Neural cell (in vitro differentiated cells): ENCODE measurements around the gene STAU1. TPM values are rescaled to one million over a fixed set of nuclear protein-coding genes. Genes with fewer than 3 reads are reported as not detected.

Experiments used
- H2AFZ ChIP-seq: fragments of 200-600, 300-800 bp; sonication (generic), shearing (Covaris generic); 2 replicates; pipeline ENCODE4 v1.6.0; 2014; ENCODE audit warnings: low read depth, mild to moderate bottlenecking, antibody characterized with exemption, low read length, moderate library complexity
- H3F3A ChIP-seq: fragments of 200-600 bp; shearing (Covaris generic); 2 replicates; pipeline ENCODE4 v1.6.1; 2016; ENCODE audit warnings: mild to moderate bottlenecking, moderate library complexity, mixed read lengths, antibody characterized with exemption, low read length; ENCODE audit not compliant: insufficient read depth, poor library complexity, severe bottlenecking
- H3K27ac ChIP-seq: fragments of 200-600, 300-800 bp; sonication (generic), shearing (Covaris generic); 2 replicates; pipeline ENCODE4 v1.5.1; 2014; ENCODE audit warnings: mild to moderate bottlenecking, low read length, moderate library complexity
- H3K27me3 ChIP-seq: fragments of 300-800, 200-600 bp; sonication (generic), shearing (Covaris generic); 2 replicates; pipeline ENCODE4 v1.6.0; 2014; ENCODE audit warnings: mild to moderate bottlenecking, low read depth, low read length, moderate library complexity; ENCODE audit not compliant: insufficient read depth
- H3K36me3 ChIP-seq: fragments of 300-800, 200-600 bp; sonication (generic), shearing (Covaris generic); 2 replicates; pipeline ENCODE4 v1.5.1; 2014; ENCODE audit warnings: mild to moderate bottlenecking, antibody characterized with exemption, low read length, moderate library complexity; ENCODE audit not compliant: insufficient read depth
- H3K4me2 ChIP-seq: fragments of 300-800, 200-600 bp; sonication (generic), shearing (Covaris generic); 2 replicates; pipeline ENCODE4 v1.6.0; 2014; ENCODE audit warnings: mild to moderate bottlenecking, low read length
- H3K4me3 ChIP-seq: fragments of 300-800, 200-600 bp; sonication (generic), shearing (Covaris generic); 2 replicates; pipeline ENCODE4 v1.5.1; 2014; ENCODE audit warnings: mild to moderate bottlenecking, low read length, moderate library complexity
- H3K79me2 ChIP-seq: fragments of 200-600 bp; shearing (Covaris generic); replicated peaks from 2 replicates; pipeline ENCODE4 v1.6.0; 2014; ENCODE audit warnings: mild to moderate bottlenecking, low read length, moderate library complexity; ENCODE audit not compliant: insufficient read depth
- H3K9ac ChIP-seq: fragments of 300-800, 200-600 bp; sonication (generic), shearing (Covaris generic); 2 replicates; pipeline ENCODE4 v1.6.1; 2016; ENCODE audit warnings: mild to moderate bottlenecking, low read length, mixed read lengths
- H3K9me2 ChIP-seq: fragments of 200-600 bp; shearing (Covaris generic); 2 replicates; pipeline ENCODE4 v1.6.1; 2016; ENCODE audit warnings: mild to moderate bottlenecking, low read length, mixed read lengths; ENCODE audit not compliant: insufficient read depth
- H3K9me3 ChIP-seq: fragments of 200-600, 300-800 bp; sonication (generic), shearing (Covaris generic); 2 replicates; pipeline ENCODE4 v1.6.1; 2016; ENCODE audit warnings: mild to moderate bottlenecking, mixed run types, low read length, moderate library complexity, mixed read lengths
- H4K20me1 ChIP-seq: fragments of 200-600 bp; shearing (Covaris generic); 2 replicates; pipeline ENCODE4 v1.6.1; 2016; ENCODE audit warnings: mild to moderate bottlenecking, mixed run types; ENCODE audit not compliant: insufficient read depth
- CTCF ChIP-seq: fragments of 450-650 bp; IDR thresholded peaks from 2 replicates; pipeline ENCODE4 v1.5.1; 2014; ENCODE audit warnings: antibody characterized with exemption, mild to moderate bottlenecking, moderate library complexity; ENCODE audit not compliant: poor library complexity, severe bottlenecking
- EP300 ChIP-seq: fragments of 450-650 bp; conservative IDR thresholded peaks from 2 replicates; pipeline ENCODE4 v1.6.1; 2014; ENCODE audit warnings: antibody characterized with exemption, mild to moderate bottlenecking, moderate library complexity; ENCODE audit not compliant: poor library complexity, severe bottlenecking
- EZH2 ChIP-seq: fragments of 200-600, 300-800 bp; shearing (Covaris generic), sonication (generic); IDR thresholded peaks from 2 replicates; pipeline ENCODE4 v1.6.1; 2014; ENCODE audit warnings: antibody characterized with exemption, low read length, borderline replicate concordance, mild to moderate bottlenecking; ENCODE audit not compliant: insufficient read depth, poor library complexity, severe bottlenecking
- MXI1 ChIP-seq: fragments of 450-650 bp; conservative IDR thresholded peaks from 2 replicates; pipeline ENCODE4 v1.6.1; 2014; ENCODE audit warnings: antibody characterized with exemption, mild to moderate bottlenecking; ENCODE audit not compliant: poor library complexity, severe bottlenecking
- POLR2AphosphoS5 ChIP-seq: IDR thresholded peaks from 2 replicates; pipeline ENCODE4 v1.6.1; 2012
- RAD21 ChIP-seq: fragments of 450-650 bp; conservative IDR thresholded peaks from 2 replicates; pipeline ENCODE4 v1.6.1; 2014; ENCODE audit warnings: antibody characterized with exemption, mild to moderate bottlenecking, moderate library complexity
- REST ChIP-seq: IDR thresholded peaks from 2 replicates; pipeline ENCODE4 v1.6.1; 2012; ENCODE audit warnings: borderline replicate concordance
- SMC3 ChIP-seq: fragments of 450-650 bp; conservative IDR thresholded peaks from 2 replicates; pipeline ENCODE4 v1.6.1; 2014; ENCODE audit warnings: antibody characterized with exemption, mild to moderate bottlenecking, moderate library complexity; ENCODE audit not compliant: poor library complexity
- TAF1 ChIP-seq: IDR thresholded peaks from 2 replicates; pipeline ENCODE4 v1.6.1; 2012; ENCODE audit warnings: low read depth
- polyA plus RNA-seq: library from polyadenylated mRNA; depleted of rRNA; stranded (reverse); fragments of >200 nt; gene quantifications from 2 replicates; pipeline ENCODE4 v1.2.3, GENCODE V29; 2014

The STAU1 gene
- polyA plus RNA-seq, 1 donor from 2014 or later, result 43.1 TPM

GRCh38 chr20:49215232-49215631, 27.1 kb upstream of the STAU1 start:
- H3K9me3 ChIP-seq, result no peaks in the 10 kb centered on the region
- no peaks in the 10 kb centered on the region for H3K36me3 ChIP-seq
- H3K4me3 ChIP-seq, result no peak overlapping the region
- H3K9ac ChIP-seq, result no peak overlapping the region
- H4K20me1 ChIP-seq, result no peaks in the 10 kb centered on the region
- H3K9me2 ChIP-seq, result no peaks in the 10 kb centered on the region
- TF ChIP-seq MXI1 (no peak), POLR2AphosphoS5 (no peak), SMC3 (no peak), RAD21 (no peak), REST (no peak), EP300 (no peak), TAF1 (no peak), EZH2 (no peak), CTCF (no peak)
- no peak overlapping the region for H3K4me2 ChIP-seq
- no peak overlapping the region for H3K27ac ChIP-seq
- peaks cover 8% of the 10 kb centered on the region for H3K79me2 ChIP-seq
- no peaks in the 10 kb centered on the region for H3F3A ChIP-seq
- no peak overlapping the region for H2AFZ ChIP-seq
- no peaks in the 10 kb centered on the region for H3K27me3 ChIP-seq

- no peaks in the 10 kb centered on the region for H3K9me3 ChIP-seq
- no peaks in the 10 kb centered on the region for H4K20me1 ChIP-seq
- no peaks in the 10 kb centered on the region for H3K36me3 ChIP-seq
- H3K27me3 ChIP-seq, result no peaks in the 10 kb centered on the region
- no peak overlapping the region for H3K4me3 ChIP-seq
- H3F3A ChIP-seq, result no peaks in the 10 kb centered on the region
- H3K79me2 ChIP-seq, result peaks cover 2% of the 10 kb centered on the region
- H3K9me2 ChIP-seq, result no peaks in the 10 kb centered on the region
- TF ChIP-seq EP300, result no peak
- no peak for TF ChIP-seq SMC3
- TF ChIP-seq CTCF, result no peak
- no peak for TF ChIP-seq MXI1
- TF ChIP-seq EZH2, result no peak
- no peak for TF ChIP-seq RAD21
- TF ChIP-seq TAF1, result no peak
- no peak for TF ChIP-seq POLR2AphosphoS5
- no peak for TF ChIP-seq REST
- H3K9ac ChIP-seq, result no peak overlapping the region
- no peak overlapping the region for H3K4me2 ChIP-seq
- no peak overlapping the region for H2AFZ ChIP-seq
- H3K27ac ChIP-seq, result no peak overlapping the region
Observed at GRCh38 chr20:49214571-49214970, 26.4 kb upstream of the STAU1 start.
